Activated CD4-positive, alpha-beta T cell treated with anti-CD3 and anti-CD28 coated beads, Interleukin-2, amount 50 U/mL, for 16 hours (primary cell): ENCODE results near the gene PREPL.
"Not testable (repeated sequence)": the region's sequence is repeated elsewhere in the genome, so short reads cannot be mapped to it uniquely, and the experiment has no call there.

Experiments
- DNase-seq: peaks from one replicate; pipeline ENCODE4 v3.0.0-alpha.2; 2020

Gene PREPL

GRCh38 chr2:44361330-44362206 is at the start of gene PREPL, which contains the start of gene CAMKMT:
Gene PREPL, minus strand, starts transcription at chr2:44361494. Its CDS starts 15,152 bp downstream, at chr2:44346342.
Gene CAMKMT, plus strand, starts transcription at chr2:44361947.
- DNase-seq = peak; percentile 98

- DNase-seq = no peak
Observed at GRCh38 chr2:44398243-44398897, 37.1 kb upstream of the PREPL start.

- no peak for DNase-seq
Observed at GRCh38 chr2:44397447-44398175, 36.3 kb upstream of the PREPL start.

- DNase-seq = peak; percentile 30
Observed at GRCh38 chr2:44392338-44392943, 31.1 kb upstream of the PREPL start.

GRCh38 chr2:44389895-44390294 is 28.6 kb upstream of the PREPL start:
- DNase-seq = no peak

- no peak for DNase-seq
Observed at GRCh38 chr2:44388877-44389276, 27.6 kb upstream of the PREPL start.

GRCh38 chr2:44385226-44385625 is 23.9 kb upstream of the PREPL start:
- not testable (repeated sequence) for DNase-seq

GRCh38 chr2:44377486-44377885 is 16.2 kb upstream of the PREPL start:
- no peak for DNase-seq

GRCh38 chr2:44372246-44372645 is 11.0 kb upstream of the PREPL start:
- DNase-seq = no peak

GRCh38 chr2:44371445-44371844 is 10.2 kb upstream of the PREPL start:
- no peak for DNase-seq

GRCh38 chr2:44369392-44369791 is 8.1 kb upstream of the PREPL start:
- no peak for DNase-seq

- peak; percentile 51 for DNase-seq
Observed at GRCh38 chr2:44367591-44367990, 6.3 kb upstream of the PREPL start.

GRCh38 chr2:44364604-44365003 is 3.3 kb upstream of the PREPL start:
- no peak for DNase-seq

GRCh38 chr2:44362207-44363015 is 1.1 kb upstream of the PREPL start:
- peak; percentile 38 for DNase-seq

- DNase-seq = no peak
Observed at GRCh38 chr2:44360749-44361329, 455 bp downstream of the PREPL start.

GRCh38 chr2:44358503-44358902 is 2.8 kb downstream of the PREPL start:
- peak; percentile 21 for DNase-seq

- no peak for DNase-seq
Observed at GRCh38 chr2:44354761-44355160, 6.5 kb downstream of the PREPL start.

GRCh38 chr2:44352510-44352909 is 8.8 kb downstream of the PREPL start:
- DNase-seq = no peak

- no peak for DNase-seq
Observed at GRCh38 chr2:44351676-44352075, 9.6 kb downstream of the PREPL start.

- no peak for DNase-seq
Observed at GRCh38 chr2:44351088-44351487, 10.2 kb downstream of the PREPL start.

GRCh38 chr2:44349506-44349905 is 11.8 kb downstream of the PREPL start:
- no peak for DNase-seq

GRCh38 chr2:44348400-44348799 is 12.9 kb downstream of the PREPL start:
- no peak for DNase-seq
